ENCODE measurements around the gene GTF2H4.

GTF2H4 gene

GRCh38 chr6:30885481-30885998 lies 22.5 kb upstream of the GTF2H4 start:
- peak overlapping the region; percentile 86 for H3K4ac ChIP-seq (ENCODE audit: low read length)
- DNase-seq (ENCODE audit: low spot score) = peak; percentile 32
- no peak overlapping the region for H2AFZ ChIP-seq (ENCODE audit: low read length)
- H3K9ac ChIP-seq (ENCODE audit: low read depth, low read length, poor library complexity) = peak overlapping the region; percentile 96
- H4K91ac ChIP-seq (ENCODE audit: low read depth, low read length, poor library complexity) = peak overlapping the region; percentile 94
- H3K4me2 ChIP-seq (ENCODE audit: insufficient read depth, low read length, poor library complexity, severe bottlenecking) = peak overlapping the region; percentile 92
- peak overlapping the region; percentile 61 to 80 for H3K4me3 ChIP-seq (ENCODE audit: low read length in 2 of 2)
- H3K14ac ChIP-seq (ENCODE audit: low read length) = peak overlapping the region; percentile 99
- H2BK120ac ChIP-seq (ENCODE audit: low read depth, low read length) = peak overlapping the region; percentile 44
- no peaks in the 10 kb centered on the region for H3K27me3 ChIP-seq (ENCODE audit: control insufficient read depth in 3 of 3, insufficient read depth in 3 of 3, low read depth in 1 of 3, low read length in 3 of 3)
- H3K79me1 ChIP-seq (ENCODE audit: low read depth, low read length) = peaks cover 17% of the 10 kb centered on the region
- H3K36me3 ChIP-seq (replicated peaks in 1 of 2; ENCODE audit: control insufficient read depth in 2 of 2, insufficient read depth in 2 of 2, low read length in 2 of 2) = peaks cover 20 to 49% of the 10 kb centered on the region in 2 donors
- H3K9me3 ChIP-seq (replicated peaks in 1 of 2; ENCODE audit: control insufficient read depth in 2 of 2, insufficient read depth in 1 of 2, low read depth in 1 of 2, low read length in 2 of 2) = no peaks in the 10 kb centered on the region
- WGBS, 2 donors (ENCODE audit: extremely low coverage in 2 of 2, insufficient read length in 2 of 2, insufficient replicate concordance in 1 of 2) = no CpG with 5 or more reads among the region's 7 CpGs
- peak overlapping the region; percentile 82 for H2BK12ac ChIP-seq (ENCODE audit: low read length)
- peaks cover 37 to 38% of the 10 kb centered on the region in 2 donors for H3K4me1 ChIP-seq (ENCODE audit: control insufficient read depth in 2 of 2, insufficient read depth in 1 of 2, low read depth in 1 of 2, low read length in 2 of 2)
- H2BK5ac ChIP-seq (ENCODE audit: low read length) = peak overlapping the region; percentile 93
- no peak overlapping the region for H4K8ac ChIP-seq (ENCODE audit: low read depth, low read length)
- H2BK15ac ChIP-seq (ENCODE audit: low read length) = peak overlapping the region; percentile 90
- peak overlapping the region; percentile 100 for H2AK5ac ChIP-seq (ENCODE audit: low read depth, low read length)
- H3K27ac ChIP-seq (replicated peaks; ENCODE audit: low read length) = peak overlapping the region; percentile 99
- peak overlapping the region; percentile 94 for H3K23ac ChIP-seq (ENCODE audit: low read depth, low read length, poor library complexity)
- peak overlapping the region; percentile 94 for H3K18ac ChIP-seq (ENCODE audit: low read length)

GRCh38 chr6:30885999-30886896 lies 21.8 kb upstream of the GTF2H4 start:
- H3K9ac ChIP-seq (ENCODE audit: low read depth, low read length, poor library complexity) = peak overlapping the region; percentile 96
- H3K18ac ChIP-seq (ENCODE audit: low read length) = peak overlapping the region; percentile 95
- H3K4me1 ChIP-seq (ENCODE audit: control insufficient read depth in 2 of 2, insufficient read depth in 1 of 2, low read depth in 1 of 2, low read length in 2 of 2) = peaks cover 38 to 41% of the 10 kb centered on the region in 2 donors
- H2BK15ac ChIP-seq (ENCODE audit: low read length) = peak overlapping the region; percentile 90
- peak overlapping the region; percentile 44 for H2BK120ac ChIP-seq (ENCODE audit: low read depth, low read length)
- peak overlapping the region; percentile 86 for H3K4ac ChIP-seq (ENCODE audit: low read length)
- no peaks in the 10 kb centered on the region for H3K9me3 ChIP-seq (replicated peaks in 1 of 2; ENCODE audit: control insufficient read depth in 2 of 2, insufficient read depth in 1 of 2, low read depth in 1 of 2, low read length in 2 of 2)
- H3K27ac ChIP-seq (replicated peaks; ENCODE audit: low read length) = peak overlapping the region; percentile 99
- peak overlapping the region; percentile 61 to 80 for H3K4me3 ChIP-seq (ENCODE audit: low read length in 2 of 2)
- peak overlapping the region; percentile 99 for H3K14ac ChIP-seq (ENCODE audit: low read length)
- H3K4me2 ChIP-seq (ENCODE audit: insufficient read depth, low read length, poor library complexity, severe bottlenecking) = peak overlapping the region; percentile 92
- peak; percentile 95 for DNase-seq (ENCODE audit: low spot score)
- peaks cover 24% of the 10 kb centered on the region for H3K79me1 ChIP-seq (ENCODE audit: low read depth, low read length)
- no peak overlapping the region for H4K8ac ChIP-seq (ENCODE audit: low read depth, low read length)
- peak overlapping the region; percentile 27 for H3K23ac ChIP-seq (ENCODE audit: low read depth, low read length, poor library complexity)
- H3K27me3 ChIP-seq (ENCODE audit: control insufficient read depth in 3 of 3, insufficient read depth in 3 of 3, low read depth in 1 of 3, low read length in 3 of 3) = no peaks in the 10 kb centered on the region
- H4K91ac ChIP-seq (ENCODE audit: low read depth, low read length, poor library complexity) = peak overlapping the region; percentile 94
- WGBS, 2 donors (ENCODE audit: extremely low coverage in 2 of 2, insufficient read length in 2 of 2, insufficient replicate concordance in 1 of 2) = no CpG with 5 or more reads among the region's 18 CpGs
- peaks cover 27 to 56% of the 10 kb centered on the region in 2 donors for H3K36me3 ChIP-seq (replicated peaks in 1 of 2; ENCODE audit: control insufficient read depth in 2 of 2, insufficient read depth in 2 of 2, low read length in 2 of 2)
- H2BK12ac ChIP-seq (ENCODE audit: low read length) = peak overlapping the region; percentile 82
- no peak overlapping the region for H2AFZ ChIP-seq (ENCODE audit: low read length)
- H2AK5ac ChIP-seq (ENCODE audit: low read depth, low read length) = peak overlapping the region; percentile 100
- peak overlapping the region; percentile 93 for H2BK5ac ChIP-seq (ENCODE audit: low read length)

- Histone ChIP-seq H2BK120ac (ENCODE audit: low read depth, low read length) (no peak overlapping the region), H3K27me3 (ENCODE audit: control insufficient read depth in 3 of 3, insufficient read depth in 3 of 3, low read depth in 1 of 3, low read length in 3 of 3) (no peaks in the 10 kb centered on the region), H3K79me1 (ENCODE audit: low read depth, low read length) (peaks cover 30% of the 10 kb centered on the region), H2AFZ (ENCODE audit: low read length) (no peak overlapping the region), H2AK5ac (ENCODE audit: low read depth, low read length) (no peak overlapping the region), H3K14ac (ENCODE audit: low read length) (no peak overlapping the region), H3K4me3 (ENCODE audit: low read length in 2 of 2) (peak overlapping the region; percentile 9 to 61), H3K27ac (replicated peaks; ENCODE audit: low read length) (peak overlapping the region; percentile 99), H3K4ac (ENCODE audit: low read length) (no peak overlapping the region), H2BK15ac (ENCODE audit: low read length) (no peak overlapping the region), H4K91ac (ENCODE audit: low read depth, low read length, poor library complexity) (no peak overlapping the region), H3K23ac (ENCODE audit: low read depth, low read length, poor library complexity) (no peak overlapping the region), H3K9me3 (replicated peaks in 1 of 2; ENCODE audit: control insufficient read depth in 2 of 2, insufficient read depth in 1 of 2, low read depth in 1 of 2, low read length in 2 of 2) (no peaks in the 10 kb centered on the region), H3K4me1 (ENCODE audit: control insufficient read depth in 2 of 2, insufficient read depth in 1 of 2, low read depth in 1 of 2, low read length in 2 of 2) (peaks cover 38 to 41% of the 10 kb centered on the region in 2 donors), H2BK12ac (ENCODE audit: low read length) (peak overlapping the region; percentile 60), H3K18ac (ENCODE audit: low read length) (peak overlapping the region; percentile 95), H2BK5ac (ENCODE audit: low read length) (peak overlapping the region; percentile 93), H3K36me3 (replicated peaks in 1 of 2; ENCODE audit: control insufficient read depth in 2 of 2, insufficient read depth in 2 of 2, low read length in 2 of 2) (peaks cover 32 to 62% of the 10 kb centered on the region in 2 donors), H3K4me2 (ENCODE audit: insufficient read depth, low read length, poor library complexity, severe bottlenecking) (peak overlapping the region; percentile 61), H3K9ac (ENCODE audit: low read depth, low read length, poor library complexity) (peak overlapping the region; percentile 7), H4K8ac (ENCODE audit: low read depth, low read length) (no peak overlapping the region)
- DNase-seq (ENCODE audit: low spot score) = no peak
Observed at GRCh38 chr6:30886897-30887255, 21.1 kb upstream of the GTF2H4 start.
